SU-DHL-6 (cell line): ENCODE results near the gene PTGDS.

Experiments used
- H2AFZ ChIP-seq: fragments of 200-600 bp; sonication (generic); 2 replicates; pipeline ENCODE4 v1.6.1; 2014; ENCODE audit warnings: low read depth, mild to moderate bottlenecking, moderate library complexity, mixed read lengths, antibody characterized with exemption, low read length; ENCODE audit not compliant: severe bottlenecking
- H3F3A ChIP-seq: fragments of 200-600 bp; shearing (Covaris generic); 2 replicates; pipeline ENCODE4 v1.6.0; 2016; ENCODE audit warnings: antibody characterized with exemption, mild to moderate bottlenecking; ENCODE audit not compliant: insufficient read depth
- H3K27ac ChIP-seq: fragments of 200-600 bp; sonication (generic); 2 replicates; pipeline ENCODE4 v1.5.1; 2016; ENCODE audit warnings: low read depth, mild to moderate bottlenecking, low read length, moderate library complexity, mixed read lengths
- H3K27me3 ChIP-seq: fragments of 200-600 bp; sonication (generic), shearing (Covaris generic); 2 replicates; pipeline ENCODE4 v1.6.0; 2014; ENCODE audit warnings: mild to moderate bottlenecking, low read length
- H3K36me3 ChIP-seq: fragments of 200-600 bp; sonication (generic); 2 replicates; pipeline ENCODE4 v1.6.1; 2014; ENCODE audit warnings: mild to moderate bottlenecking, low read length, mixed read lengths
- H3K4me2 ChIP-seq: fragments of 300-600, 200-600 bp; shearing (Covaris generic), sonication (generic); 2 replicates; pipeline ENCODE4 v1.6.0; 2014; ENCODE audit warnings: low read length, low read depth, mild to moderate bottlenecking; ENCODE audit not compliant: poor library complexity, severe bottlenecking
- H3K4me3 ChIP-seq: fragments of 200-600 bp; sonication (generic); 2 replicates; pipeline ENCODE4 v1.5.1; 2014; ENCODE audit warnings: antibody characterized with exemption, low read length, mild to moderate bottlenecking, mixed read lengths; ENCODE audit not compliant: insufficient read depth, poor library complexity, severe bottlenecking
- H3K79me2 ChIP-seq: fragments of 200-600 bp; sonication (generic); 2 replicates; pipeline ENCODE4 v1.6.1; 2014; ENCODE audit warnings: mild to moderate bottlenecking, low read length, moderate library complexity; ENCODE audit not compliant: insufficient read depth
- H3K9ac ChIP-seq: fragments of 200-600 bp; sonication (generic); 2 replicates; pipeline ENCODE4 v1.7.0; 2014; ENCODE audit warnings: mild to moderate bottlenecking, low read length
- H3K9me2 ChIP-seq: fragments of 200-600 bp; sonication (generic); replicated peaks from 2 replicates; pipeline ENCODE4 v1.6.1; 2014; ENCODE audit warnings: low read length; ENCODE audit not compliant: insufficient read depth
- H3K9me3 ChIP-seq: fragments of 200-600 bp; sonication (generic); 2 replicates; pipeline ENCODE4 v1.6.1; 2014; ENCODE audit warnings: low read length, mixed read lengths; ENCODE audit not compliant: insufficient read depth
- H4K20me1 ChIP-seq: fragments of 200-600 bp; sonication (generic); 2 replicates; pipeline ENCODE4 v1.6.1; 2014; ENCODE audit warnings: low read depth, mild to moderate bottlenecking, antibody characterized with exemption, low read length, moderate library complexity, mixed read lengths
- CTCF ChIP-seq: fragments of 200-600 bp; sonication (generic); IDR thresholded peaks from one replicate; pipeline ENCODE4 v1.5.1; 2017; ENCODE audit warnings: antibody characterized with exemption, mild to moderate bottlenecking, low read length, moderate library complexity; ENCODE audit not compliant: insufficient read depth, poor library complexity, severe bottlenecking
- EZH2phosphoT487 ChIP-seq: fragments of 200-600 bp; sonication (generic), shearing (Covaris generic); conservative IDR thresholded peaks from 2 replicates; pipeline ENCODE4 v1.6.1; 2018; ENCODE audit warnings: mild to moderate bottlenecking, antibody characterized with exemption, low read length, moderate library complexity, mixed read lengths

The PTGDS gene

GRCh38 chr9:136961279-136962065 lies 15.8 kb upstream of the PTGDS start:
- Histone ChIP-seq H3K27me3 (no peaks in the 10 kb centered on the region), H3K4me2 (no peak overlapping the region), H3K9me3 (no peaks in the 10 kb centered on the region), H3K79me2 (no peaks in the 10 kb centered on the region), H3F3A (no peaks in the 10 kb centered on the region), H3K9me2 (no peaks in the 10 kb centered on the region), H3K9ac (no peak overlapping the region), H4K20me1 (no peaks in the 10 kb centered on the region), H3K4me3 (no peak overlapping the region), H3K36me3 (no peaks in the 10 kb centered on the region), H2AFZ (no peak overlapping the region), H3K27ac (no peak overlapping the region)
- TF ChIP-seq CTCF = no peak

GRCh38 chr9:136962163-136962562 lies 15.1 kb upstream of the PTGDS start:
- H3F3A ChIP-seq = no peaks in the 10 kb centered on the region
- no peaks in the 10 kb centered on the region for H3K9me2 ChIP-seq
- no peak overlapping the region for H3K4me3 ChIP-seq
- no peak overlapping the region for H3K27ac ChIP-seq
- H3K36me3 ChIP-seq = no peaks in the 10 kb centered on the region
- H3K27me3 ChIP-seq = no peaks in the 10 kb centered on the region
- H3K79me2 ChIP-seq = no peaks in the 10 kb centered on the region
- H4K20me1 ChIP-seq = no peaks in the 10 kb centered on the region
- no peak overlapping the region for H3K9ac ChIP-seq
- no peak for TF ChIP-seq EZH2phosphoT487
- TF ChIP-seq CTCF = no peak
- no peak overlapping the region for H2AFZ ChIP-seq
- no peaks in the 10 kb centered on the region for H3K9me3 ChIP-seq
- H3K4me2 ChIP-seq = no peak overlapping the region

- Histone ChIP-seq H4K20me1 (no peaks in the 10 kb centered on the region), H3K9me3 (no peaks in the 10 kb centered on the region), H3K4me3 (no peak overlapping the region), H3K79me2 (no peaks in the 10 kb centered on the region), H3K27me3 (no peaks in the 10 kb centered on the region), H3K9ac (no peak overlapping the region), H3K36me3 (no peaks in the 10 kb centered on the region), H3F3A (no peaks in the 10 kb centered on the region), H2AFZ (no peak overlapping the region), H3K27ac (no peak overlapping the region), H3K4me2 (no peak overlapping the region), H3K9me2 (no peaks in the 10 kb centered on the region)
- TF ChIP-seq EZH2phosphoT487 (no peak), CTCF (no peak)
These were observed 14.5 kb upstream of the PTGDS start for GRCh38 chr9:136962701-136963248.
